Erythroblast (primary cell): ENCODE measurements around the gene ZFP91.

Source experiments
- GATA1 ChIP-seq: IDR thresholded peaks from 2 replicates; pipeline ENCODE4 v1.6.1; 2011; ENCODE audit warnings: low read depth, mild to moderate bottlenecking, control low read depth, low read length, moderate library complexity
- POLR2A ChIP-seq: IDR thresholded peaks from 2 replicates; pipeline ENCODE4 v1.6.1; 2011; ENCODE audit warnings: mild to moderate bottlenecking, low read length

- TF ChIP-seq POLR2A (no peak), GATA1 (no peak)
Measured at GRCh38 chr11:58594826-58595225, 16.0 kb downstream of the ZFP91 start.
